Heart left ventricle (tissue), 16 donors: Measurements from ENCODE around the gene CSTF3. TPM values are rescaled to one million over a fixed set of nuclear protein-coding genes. Genes with fewer than 3 reads are reported as not detected.
A peak's percentile ranks its signal among the peaks of the same experiment; 100 is the strongest.

Source experiments
- ATAC-seq, 4 donors: fragments of 200-7000 bp; cut with Tn5 transposase; one replicate each; pipeline ENCODE4 v1.9.1; 2020 to 2022; ENCODE audit warnings: moderate library complexity in 4 of 4, mild to moderate bottlenecking in 3 of 4, moderate number of reproducible peaks in 1 of 4
- DNase-seq, 5 donors: peaks; one replicate each; pipeline ENCODE4 v3.0.0-alpha.2; 2020
- H3K27ac ChIP-seq, 12 donors: fragments of 200-600 bp; sonication (generic) in 4 of 12; one replicate each; pipeline versions ENCODE4 v1.5.0 to v1.8.0; 2016 to 2022; ENCODE audit warnings: mild to moderate bottlenecking in 2 of 12
- H3K27me3 ChIP-seq, 9 donors: fragments of 200-600 bp; sonication (generic) in 2 of 9; one replicate each; pipeline versions ENCODE4 v1.5.1 to v1.8.0; 2016 to 2022; ENCODE audit warnings: mild to moderate bottlenecking in 3 of 9
- H3K36me3 ChIP-seq, 9 donors: fragments of 200-600 bp; sonication (generic) in 2 of 9; one replicate each; pipeline versions ENCODE4 v1.5.0 to v1.8.0; 2018 to 2022; ENCODE audit warnings: mild to moderate bottlenecking in 2 of 9
- H3K4me1 ChIP-seq, 12 donors: fragments of 200-600 bp; sonication (generic) in 4 of 12; one replicate each; pipeline versions ENCODE4 v1.5.0 to v1.8.0; 2016 to 2022; ENCODE audit warnings: mild to moderate bottlenecking in 3 of 12
- H3K4me3 ChIP-seq, 12 donors: fragments of 200-600 bp; sonication (generic) in 4 of 12; one replicate each; pipeline versions ENCODE4 v1.5.0 to v1.8.0; 2017 to 2022; ENCODE audit warnings: mild to moderate bottlenecking in 9 of 12, moderate library complexity in 4 of 12
- H3K9me3 ChIP-seq, 12 donors: fragments of 200-600 bp; sonication (generic) in 4 of 12; one replicate each; pipeline versions ENCODE4 v1.5.0 to v1.8.0; 2016 to 2022; ENCODE audit warnings: mild to moderate bottlenecking in 1 of 12
- POLR2A ChIP-seq, 2 donors: fragments of 450-650 bp; IDR thresholded peaks; one replicate each; pipeline ENCODE4 v1.6.1; 2017; ENCODE audit warnings: antibody characterized with exemption in 2 of 2, mild to moderate bottlenecking in 2 of 2, moderate library complexity in 2 of 2
- WGBS, 4 donors: extraction: QIAGEN DNeasy Blood & Tissue Kit in 2 of 4; methylation state at CpG; one replicate each; pipeline versions ENCODE4 v1.1.5 to v1.1.7; 2013 to 2018; 5-methylcytosine and 5-hydroxymethylcytosine counted together
- intact Hi-C, 10 donors: fragments of 100-400 bp; cut with DNase I; formaldehyde crosslinking; loops; one replicate each; pipeline versions ENCODE4 v1.11.1 to v1.14.2; 2022
- polyA plus RNA-seq, 2 donors: library from polyadenylated mRNA; stranded (reverse); fragments of 200-250 nt; gene quantifications; one replicate each; pipeline ENCODE4 v1.2.3, GENCODE V29; 2013
- total RNA-seq, 9 donors: library from RNA; depleted of rRNA in 2 of 9; stranded (reverse); fragments of >200 nt in 2 of 9; fragmentation: NEBNext Ultra II Directional in 3 of 9; extraction: Animal tissue kit (Norgen Biotek cat#: 25700) in 3 of 9; gene quantifications; one replicate each; pipeline versions ENCODE4 v1.1.0 to v1.2.4, GENCODE V29; 2016 to 2023
- TF ChIP-seq, protein P1 (sequence below), 12 donors: fragments of 200-600 bp; sonication (generic) in 4 of 12; IDR thresholded peaks; one replicate each; pipeline versions ENCODE4 v1.5.0 to v1.8.0; 2018 to 2022; ENCODE audit warnings: antibody characterized with exemption in 12 of 12, mild to moderate bottlenecking in 5 of 12
- donor health status: ischemic (EF 13 %, LVEDD 7.1; RV severe dilation, severe dysfunction).
- donor health status: healthy with polysubstance abuse.
- donor health status: DM: no; HTN: yes; CAD: no.
- donor health status: DM: no; HTN: no; CAD: no.
- donor health status: ischemic (EF 25% LVEDD 6.9; RV normal size, moderate dysfunction).
- donor health status: ischemic (EF 25% LVEDD 5.7; RV mildly dilated, moderate dysfunction).
- donor health status: healthy.
- donor health status: DM: yes; HTN: yes; CAD: no.
- donor health status: ischemic (EF 35%, LVEDD 5.7; RV mildly dilated, moderate dysfunction).
- donor health status: nonischemic (EF 11% LVEDD 7.7; RV severe dilation, severe dysfunction).
- donor health status: DM: yes; HTN: yes; CAD: no.
- donor health status: PGD.
- donor health status: ischemic (EF 29% LVEDD 5.4; RV normal size, mild dysfunction).
- donor health status: nonischemic (EF 23%, LVEDD 6.1; RV moderate dilation, normal function).

The CSTF3 gene
- total and polyA plus RNA-seq, 11 donors = 5.9 to 23.6 (median 13.2) TPM

DNA sequence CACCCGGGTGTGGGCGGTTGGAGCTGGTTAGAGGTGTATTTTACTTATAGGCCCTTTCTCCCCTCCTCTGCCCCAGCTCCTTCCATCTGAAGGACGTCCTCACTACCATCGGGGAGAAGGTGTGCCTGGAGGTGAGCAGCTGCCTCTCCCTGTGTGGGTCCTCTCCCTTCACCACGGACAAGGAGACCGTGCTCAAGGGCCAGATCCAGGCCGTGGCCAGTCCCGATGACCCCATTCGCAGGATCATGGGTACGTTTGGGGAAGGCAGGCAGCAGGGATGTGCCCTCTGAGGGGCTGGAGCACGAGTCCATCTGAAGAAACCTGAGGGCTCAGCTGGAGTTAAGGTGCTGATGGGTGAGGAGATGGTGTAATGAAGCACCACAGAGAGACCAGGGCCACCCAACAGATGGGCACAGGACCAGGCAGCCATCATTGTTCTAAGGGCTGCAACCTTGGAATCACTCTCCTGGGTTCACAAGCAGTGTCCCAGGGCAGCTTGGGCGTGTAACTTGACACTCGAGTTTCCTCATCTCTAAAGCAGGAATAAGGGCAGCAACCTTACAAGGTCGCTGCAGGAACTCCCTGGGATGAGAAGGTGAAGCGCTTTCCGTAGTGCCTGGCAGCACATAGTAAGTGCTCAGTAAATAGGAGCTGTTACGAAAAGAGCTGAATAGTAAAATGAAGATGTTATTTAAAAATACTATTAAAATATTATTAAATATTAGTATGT lies 92.5 kb downstream of the CSTF3 start:
- no peaks in the 10 kb centered on the region for H3K27me3 ChIP-seq
- H3K27ac ChIP-seq = no peak overlapping the region
- H3K36me3 ChIP-seq = peaks cover 0 to 85% (median 77%) of the 10 kb centered on the region in 9 donors
- intact Hi-C loops = loop anchor here in 6 of 10 donors (5.0 to 10.0 kb wide), 5 partner anchors 106 to 264 kb away; no protein-coding TSS in a partner anchor
- H3K4me3 ChIP-seq = no peak overlapping the region
- peaks cover 0 to 16% (median under 1%) of the 10 kb centered on the region in 12 donors for H3K4me1 ChIP-seq
- no peaks in the 10 kb centered on the region for H3K9me3 ChIP-seq
- WGBS, 4 donors = 96 to 97% (median 96%) methylated on average over 17 of the region's 17 CpGs
- DNase-seq = no peak
- ATAC-seq = no peak
- TF ChIP-seq, protein P1, sequence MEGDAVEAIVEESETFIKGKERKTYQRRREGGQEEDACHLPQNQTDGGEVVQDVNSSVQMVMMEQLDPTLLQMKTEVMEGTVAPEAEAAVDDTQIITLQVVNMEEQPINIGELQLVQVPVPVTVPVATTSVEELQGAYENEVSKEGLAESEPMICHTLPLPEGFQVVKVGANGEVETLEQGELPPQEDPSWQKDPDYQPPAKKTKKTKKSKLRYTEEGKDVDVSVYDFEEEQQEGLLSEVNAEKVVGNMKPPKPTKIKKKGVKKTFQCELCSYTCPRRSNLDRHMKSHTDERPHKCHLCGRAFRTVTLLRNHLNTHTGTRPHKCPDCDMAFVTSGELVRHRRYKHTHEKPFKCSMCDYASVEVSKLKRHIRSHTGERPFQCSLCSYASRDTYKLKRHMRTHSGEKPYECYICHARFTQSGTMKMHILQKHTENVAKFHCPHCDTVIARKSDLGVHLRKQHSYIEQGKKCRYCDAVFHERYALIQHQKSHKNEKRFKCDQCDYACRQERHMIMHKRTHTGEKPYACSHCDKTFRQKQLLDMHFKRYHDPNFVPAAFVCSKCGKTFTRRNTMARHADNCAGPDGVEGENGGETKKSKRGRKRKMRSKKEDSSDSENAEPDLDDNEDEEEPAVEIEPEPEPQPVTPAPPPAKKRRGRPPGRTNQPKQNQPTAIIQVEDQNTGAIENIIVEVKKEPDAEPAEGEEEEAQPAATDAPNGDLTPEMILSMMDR (IDR thresholded peaks at IDR 0.05) = no peak
- no peak for TF ChIP-seq POLR2A (IDR thresholded peaks at IDR 0.05)

DNA sequence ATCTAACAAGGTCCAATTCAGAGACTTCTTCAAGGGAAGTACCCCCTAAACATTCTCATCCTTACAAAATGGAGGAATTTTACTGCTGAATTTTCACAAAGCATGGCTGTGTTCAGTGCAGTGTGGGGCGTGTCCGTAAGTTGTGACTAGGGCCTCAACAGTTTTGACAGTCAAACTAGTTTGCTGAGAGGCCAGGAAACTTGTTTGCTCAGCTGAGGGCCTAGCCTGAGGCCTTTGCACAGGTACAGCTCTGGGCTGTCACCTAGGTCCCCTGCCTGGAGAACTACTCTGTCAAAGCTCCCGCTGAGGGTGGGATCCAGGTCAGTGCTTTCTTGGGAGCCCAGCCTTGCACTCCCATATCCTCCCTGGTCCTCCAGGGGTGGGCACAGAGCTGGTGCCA lies 94.0 kb downstream of the CSTF3 start:
- H3K9me3 ChIP-seq = no peaks in the 10 kb centered on the region

DNA sequence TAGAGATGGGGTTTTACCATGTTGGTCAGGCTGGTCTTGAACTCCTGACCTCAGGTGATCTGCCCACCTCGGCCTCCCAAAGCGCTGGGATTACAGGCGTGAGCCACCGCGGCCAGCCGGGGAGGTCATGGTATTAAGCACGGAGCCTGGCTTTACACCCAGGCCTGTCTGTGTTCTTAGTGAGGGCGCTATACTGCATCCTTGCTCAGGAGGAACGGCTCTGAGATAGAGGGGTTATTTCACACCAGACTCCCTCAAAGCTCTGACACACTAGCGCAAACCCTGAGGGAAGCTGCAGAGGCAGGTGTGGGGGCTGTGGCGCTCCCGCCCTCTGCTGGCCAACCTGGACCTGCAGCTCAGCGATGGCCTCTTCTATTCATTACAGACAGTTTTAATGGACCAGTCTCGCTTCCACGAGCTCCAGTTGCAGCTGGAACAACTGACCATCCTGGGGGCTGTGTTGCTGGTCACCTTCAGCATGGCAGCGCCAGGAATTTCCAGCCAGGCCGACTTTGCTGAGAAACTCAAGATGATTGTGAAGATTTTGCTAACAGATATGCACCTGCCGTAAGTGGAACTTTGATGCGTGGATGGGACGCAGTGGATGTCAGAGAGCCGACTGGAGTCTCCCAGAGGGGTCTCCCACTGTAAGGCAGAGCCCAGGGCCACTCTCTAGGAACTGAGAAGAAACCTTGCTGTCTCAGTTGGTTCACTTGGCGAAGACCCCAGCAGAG lies 95.7 kb downstream of the CSTF3 start:
- H3K27ac ChIP-seq = no peak overlapping the region
- WGBS, 4 donors = 64 to 72% (median 68%) methylated on average over 13 to 22 of the region's 22 CpGs
- no peak overlapping the region for H3K4me3 ChIP-seq
- H3K36me3 ChIP-seq = peaks cover 0 to 84% (median 69%) of the 10 kb centered on the region in 9 donors
- H3K9me3 ChIP-seq = no peaks in the 10 kb centered on the region
- peak; percentile 66 to 86 (median 84) for ATAC-seq
- DNase-seq = peak; percentile 45 to 74 (median 58)
- peaks cover 0 to 28% (median 2%) of the 10 kb centered on the region in 12 donors for H3K4me1 ChIP-seq
- intact Hi-C loops = loop anchor here in 9 of 10 donors (1.0 to 10.0 kb wide), 8 partner anchors 103 to 261 kb away; no protein-coding TSS in a partner anchor
- no peak for TF ChIP-seq POLR2A (IDR thresholded peaks at IDR 0.05)
- TF ChIP-seq, protein P1 (IDR thresholded peaks at IDR 0.05) = peak; percentile 74 to 89 (median 80)
- H3K27me3 ChIP-seq = no peaks in the 10 kb centered on the region

More for the DNA sequence above, 94.0 kb downstream of the CSTF3 start:
- TF ChIP-seq, protein P1 (IDR thresholded peaks at IDR 0.05) = no peak
- no peak for TF ChIP-seq POLR2A (IDR thresholded peaks at IDR 0.05)
- DNase-seq = no peak
- Histone ChIP-seq H3K27ac (no peak overlapping the region), H3K27me3 (no peaks in the 10 kb centered on the region), H3K36me3 (peaks cover 0 to 83% (median 68%) of the 10 kb centered on the region in 9 donors), H3K4me3 (no peak overlapping the region), H3K4me1 (peaks cover 0 to 28% (median 2%) of the 10 kb centered on the region in 12 donors)
- WGBS, 4 donors = 93 to 99% (median 96%) methylated on average over 3 of the region's 3 CpGs
- intact Hi-C loops = loop anchor here in 6 of 10 donors (5.0 to 10.0 kb wide), 5 partner anchors 105 to 262 kb away; no protein-coding TSS in a partner anchor
- no peak for ATAC-seq

DNA sequence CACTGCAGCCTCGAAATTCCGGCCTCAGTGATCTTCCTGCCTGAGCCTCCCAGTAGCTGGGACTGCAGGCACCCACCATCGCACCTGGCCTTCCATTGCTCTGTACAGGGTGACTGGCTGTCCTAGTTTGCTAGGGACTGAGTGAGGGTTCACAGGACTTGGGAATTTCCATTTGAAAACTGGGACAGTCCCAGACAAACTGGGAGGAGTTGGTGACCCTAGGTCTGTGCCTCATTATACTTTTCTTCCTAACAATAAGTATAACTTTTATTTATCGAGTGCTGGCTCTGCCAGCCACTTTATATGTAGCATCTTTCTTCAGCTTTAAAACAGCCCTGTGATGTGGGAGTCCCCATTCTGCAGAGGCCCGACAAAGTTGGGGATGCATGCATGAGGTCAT lies 96.4 kb downstream of the CSTF3 start:
- no peak for DNase-seq
- H3K36me3 ChIP-seq = peaks cover 0 to 83% (median 69%) of the 10 kb centered on the region in 9 donors
- H3K4me1 ChIP-seq = peaks cover 0 to 28% (median 2%) of the 10 kb centered on the region in 12 donors
- H3K27me3 ChIP-seq = no peaks in the 10 kb centered on the region
- H3K9me3 ChIP-seq = no peaks in the 10 kb centered on the region
- ATAC-seq = no peak
- TF ChIP-seq, protein P1 (IDR thresholded peaks at IDR 0.05) = no peak
- TF ChIP-seq POLR2A (IDR thresholded peaks at IDR 0.05) = no peak
- intact Hi-C loops = loop anchor here (1.0 to 10.0 kb wide), 8 partner anchors 103 to 260 kb away; no protein-coding TSS in a partner anchor
- no peak overlapping the region for H3K4me3 ChIP-seq
- 89 to 93% (median 92%) methylated on average over 5 of the region's 5 CpGs for WGBS, 4 donors
- H3K27ac ChIP-seq = peak overlapping the region in 1 of 12 donors; percentile 77
